ENCODE results near the gene PHACTR4.

- TF ChIP-seq CTCF (IDR thresholded peaks at IDR 0.05; ENCODE audit: poor library complexity) (no peak), EZH2 (IDR thresholded peaks at IDR 0.05; ENCODE audit: borderline replicate concordance) (no peak), EZH2phosphoT487 (IDR thresholded peaks at IDR 0.05; ENCODE audit: low read depth, severe bottlenecking, unreplicated experiment) (no peak)
Observed at GRCh38 chr1:28548318-28548717, 178.8 kb downstream of the PHACTR4 start.
